ENCODE data around the gene ZFC3H1.
A peak's percentile ranks its signal among the peaks of the same experiment; 100 is the strongest.

ZFC3H1 gene

DNA sequence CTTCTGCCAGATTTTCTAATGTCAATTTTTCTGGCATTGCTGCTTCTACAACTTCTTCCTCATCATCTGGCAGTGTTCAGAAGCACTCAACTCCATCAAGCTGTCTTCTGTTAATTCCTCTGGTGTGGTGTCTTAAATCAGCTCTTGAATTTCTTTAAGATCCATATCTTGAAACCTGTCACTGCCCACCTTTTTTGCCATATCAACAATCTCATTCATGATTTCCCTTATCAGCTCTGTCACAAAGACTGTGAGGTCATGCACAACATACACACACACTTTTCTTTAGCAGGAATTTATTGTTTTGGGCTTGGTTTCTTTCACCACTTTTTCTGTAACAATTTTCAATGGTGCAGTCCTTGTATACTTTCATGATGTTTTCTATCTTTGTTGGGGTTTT lies 7.7 kb upstream of the ZFC3H1 start:
- Histone ChIP-seq H3K9ac (ENCODE audit: low read length) (no peak overlapping the region), H3K9me3 (replicated peaks; ENCODE audit: insufficient read depth, low read length) (no peaks in the 10 kb centered on the region), H3F3A (ENCODE audit: insufficient read depth, low read length) (no peaks in the 10 kb centered on the region), H3K79me2 (ENCODE audit: low read length) (peaks cover 6% of the 10 kb centered on the region), H3K36me3 (replicated peaks; ENCODE audit: insufficient read depth, low read length) (no peaks in the 10 kb centered on the region), H3K27me3 (replicated peaks; ENCODE audit: insufficient read depth, low read length) (no peaks in the 10 kb centered on the region), H3K27ac (ENCODE audit: low read length) (no peak overlapping the region), H3K4me2 (ENCODE audit: low read depth, low read length) (no peak overlapping the region), H2AFZ (ENCODE audit: low read length) (no peak overlapping the region), H3K4me1 (ENCODE audit: low read length) (0 out of 2 replicates have a peak, but pooled peaks cover 1% of the 10 kb centered on the region), H3K9me2 (replicated peaks; ENCODE audit: insufficient read depth, low read length) (no peaks in the 10 kb centered on the region), H3K4me3 (ENCODE audit: low read length) (no peak overlapping the region), H4K20me1 (ENCODE audit: insufficient read depth, low read length) (no peaks in the 10 kb centered on the region)
- no peak for TF ChIP-seq EZH2phosphoT487 (IDR thresholded peaks at IDR 0.05; ENCODE audit: low read length)
- TF ChIP-seq, protein P1, sequence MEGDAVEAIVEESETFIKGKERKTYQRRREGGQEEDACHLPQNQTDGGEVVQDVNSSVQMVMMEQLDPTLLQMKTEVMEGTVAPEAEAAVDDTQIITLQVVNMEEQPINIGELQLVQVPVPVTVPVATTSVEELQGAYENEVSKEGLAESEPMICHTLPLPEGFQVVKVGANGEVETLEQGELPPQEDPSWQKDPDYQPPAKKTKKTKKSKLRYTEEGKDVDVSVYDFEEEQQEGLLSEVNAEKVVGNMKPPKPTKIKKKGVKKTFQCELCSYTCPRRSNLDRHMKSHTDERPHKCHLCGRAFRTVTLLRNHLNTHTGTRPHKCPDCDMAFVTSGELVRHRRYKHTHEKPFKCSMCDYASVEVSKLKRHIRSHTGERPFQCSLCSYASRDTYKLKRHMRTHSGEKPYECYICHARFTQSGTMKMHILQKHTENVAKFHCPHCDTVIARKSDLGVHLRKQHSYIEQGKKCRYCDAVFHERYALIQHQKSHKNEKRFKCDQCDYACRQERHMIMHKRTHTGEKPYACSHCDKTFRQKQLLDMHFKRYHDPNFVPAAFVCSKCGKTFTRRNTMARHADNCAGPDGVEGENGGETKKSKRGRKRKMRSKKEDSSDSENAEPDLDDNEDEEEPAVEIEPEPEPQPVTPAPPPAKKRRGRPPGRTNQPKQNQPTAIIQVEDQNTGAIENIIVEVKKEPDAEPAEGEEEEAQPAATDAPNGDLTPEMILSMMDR (IDR thresholded peaks at IDR 0.05; ENCODE audit: low read length) = no peak
- no peak for TF ChIP-seq EZH2 (optimal IDR thresholded peaks at IDR 0.05; ENCODE audit: low read depth, low read length)
- DNase-seq = no peak

DNA sequence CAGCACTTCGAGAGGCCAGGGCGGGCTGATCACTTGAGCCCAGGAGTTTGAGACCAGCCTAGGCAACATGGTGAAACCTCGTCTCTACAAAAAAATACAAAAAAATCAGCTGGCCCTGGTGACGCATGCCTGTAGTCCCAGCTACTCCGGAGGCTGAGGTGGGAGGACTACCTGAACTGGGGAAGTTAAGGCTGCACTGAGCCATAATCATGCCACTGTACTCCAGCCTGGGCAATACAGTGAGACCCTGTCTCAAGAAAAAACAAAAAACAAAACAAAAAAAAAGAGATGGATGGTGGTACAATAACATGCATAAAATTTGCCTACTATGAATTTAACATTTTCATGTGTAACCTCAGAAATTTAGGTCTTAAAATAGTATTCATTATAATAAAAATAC lies 2.6 kb upstream of the ZFC3H1 start:
- Histone ChIP-seq H3K27me3 (replicated peaks; ENCODE audit: insufficient read depth, low read length) (no peaks in the 10 kb centered on the region), H3K4me3 (ENCODE audit: low read length) (no peak overlapping the region; the same call in 1 of the 2 replicates), H3K9me3 (replicated peaks; ENCODE audit: insufficient read depth, low read length) (no peaks in the 10 kb centered on the region), H3K4me1 (ENCODE audit: low read length) (0 out of 2 replicates have a peak, but pooled peaks cover 13% of the 10 kb centered on the region), H4K20me1 (ENCODE audit: insufficient read depth, low read length) (peaks cover 4% of the 10 kb centered on the region; the same call in 1 of the 2 replicates), H3K27ac (ENCODE audit: low read length) (no peak overlapping the region), H3K36me3 (replicated peaks; ENCODE audit: insufficient read depth, low read length) (no peaks in the 10 kb centered on the region), H3K9ac (ENCODE audit: low read length) (no peak overlapping the region), H3K9me2 (replicated peaks; ENCODE audit: insufficient read depth, low read length) (no peaks in the 10 kb centered on the region), H3F3A (ENCODE audit: insufficient read depth, low read length) (peaks cover 25% of the 10 kb centered on the region), H3K79me2 (ENCODE audit: low read length) (peaks cover 50% of the 10 kb centered on the region), H3K4me2 (ENCODE audit: low read depth, low read length) (peak overlapping the region; percentile 77; the same call in 1 of the 2 replicates), H2AFZ (ENCODE audit: low read length) (no peak overlapping the region)
- no peak for TF ChIP-seq EZH2 (optimal IDR thresholded peaks at IDR 0.05; ENCODE audit: low read depth, low read length)
- TF ChIP-seq, protein P1 (IDR thresholded peaks at IDR 0.05; ENCODE audit: low read length) = no peak
- no peak for TF ChIP-seq EZH2phosphoT487 (IDR thresholded peaks at IDR 0.05; ENCODE audit: low read length)
- DNase-seq = no peak

DNA sequence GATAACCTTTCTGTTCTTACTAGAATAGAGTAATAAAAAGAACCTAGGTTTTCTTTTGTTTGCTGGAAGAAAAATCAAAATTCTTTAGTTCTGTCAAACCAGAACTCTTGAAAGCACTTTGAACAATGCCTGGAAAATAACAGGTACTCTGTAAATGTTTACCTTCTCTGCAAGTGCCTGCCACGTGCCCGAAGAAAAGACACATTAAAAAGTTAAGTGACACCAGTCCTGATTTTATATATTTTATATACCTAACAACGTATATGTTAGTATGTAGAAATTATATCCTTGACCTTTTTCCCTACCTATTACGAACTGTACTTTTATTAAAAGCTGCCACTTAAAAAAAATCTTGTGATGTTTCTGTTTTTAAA lies 1.4 kb upstream of the ZFC3H1 start:
- Histone ChIP-seq H3K9me2 (replicated peaks; ENCODE audit: insufficient read depth, low read length) (no peaks in the 10 kb centered on the region), H4K20me1 (ENCODE audit: insufficient read depth, low read length) (peaks cover 4% of the 10 kb centered on the region; the same call in 1 of the 2 replicates), H2AFZ (ENCODE audit: low read length) (peak overlapping the region; percentile 83), H3K9me3 (replicated peaks; ENCODE audit: insufficient read depth, low read length) (no peaks in the 10 kb centered on the region), H3K36me3 (replicated peaks; ENCODE audit: insufficient read depth, low read length) (peaks cover 4% of the 10 kb centered on the region; the same call in 1 of the 2 replicates), H3K4me3 (ENCODE audit: low read length) (peak overlapping the region; percentile 85), H3K9ac (ENCODE audit: low read length) (peak overlapping the region; percentile 69), H3K27ac (ENCODE audit: low read length) (peak overlapping the region; percentile 80; the same call in 1 of the 2 replicates), H3K79me2 (ENCODE audit: low read length) (peaks cover 61% of the 10 kb centered on the region), H3K4me2 (ENCODE audit: low read depth, low read length) (peak overlapping the region; percentile 77), H3K4me1 (ENCODE audit: low read length) (0 out of 2 replicates have a peak, but pooled peaks cover 13% of the 10 kb centered on the region), H3K27me3 (replicated peaks; ENCODE audit: insufficient read depth, low read length) (no peaks in the 10 kb centered on the region), H3F3A (ENCODE audit: insufficient read depth, low read length) (peaks cover 25% of the 10 kb centered on the region)
- DNase-seq = peak; percentile 13
- TF ChIP-seq EZH2phosphoT487 (IDR thresholded peaks at IDR 0.05; ENCODE audit: low read length) (no peak), EZH2 (optimal IDR thresholded peaks at IDR 0.05; ENCODE audit: low read depth, low read length) (no peak)
- TF ChIP-seq, protein P1 (IDR thresholded peaks at IDR 0.05; ENCODE audit: low read length) = no peak
